CD4-positive, alpha-beta T cell (primary cell): Measurements from ENCODE around the gene LDAH. TPM values are rescaled to one million over a fixed set of nuclear protein-coding genes. Genes with fewer than 3 reads are reported as not detected.

Experiments
- ATAC-seq: fragments of 200-7000 bp; cut with Tn5 transposase; one replicate; pipeline ENCODE4 v1.10.0; 2022; ENCODE audit warnings: mild to moderate bottlenecking; ENCODE audit not compliant: poor library complexity
- CTCF ChIA-PET: fragments of 350-600 bp; sonication (Branson Sonifier 250); formaldehyde crosslinking; loops from one replicate; lab custom pipeline; 2021; ENCODE audit warnings: antibody characterized with exemption, inconsistent platforms; lab: Charles Lee
- POLR2A ChIA-PET: fragments of 350-600 bp; sonication (Branson Sonifier 250); formaldehyde crosslinking; loops from one replicate; lab custom pipeline; 2021; ENCODE audit warnings: antibody characterized with exemption, inconsistent platforms; lab: Charles Lee
- DNase-seq, 14 experiments: peaks; one replicate each; pipeline ENCODE4 v3.0.0-alpha.2; 2013 to 2020; ENCODE audit warnings: mixed read lengths in 2 of 14
- H3K27ac ChIP-seq, 2 donors: one replicate each; pipeline versions ENCODE4 v1.5.1 to v1.7.0; 2013; ENCODE audit warnings: low read length in 2 of 2, low read depth in 1 of 2, mild to moderate bottlenecking in 1 of 2
- H3K27me3 ChIP-seq, 2 experiments: 1 replicate in 1 of 2; 2 replicates in 1 of 2; pipeline versions ENCODE4 v1.6.1 to v1.7.0; 2013; ENCODE audit warnings: low read length in 2 of 2, control low read depth in 1 of 2, mild to moderate bottlenecking in 1 of 2, moderate library complexity in 1 of 2; ENCODE audit not compliant: insufficient read depth in 2 of 2, control insufficient read depth in 1 of 2
- H3K36me3 ChIP-seq: one replicate; pipeline ENCODE4 v1.6.1; 2013; ENCODE audit warnings: low read length, control low read depth; ENCODE audit not compliant: insufficient read depth
- H3K4me1 ChIP-seq: one replicate; pipeline ENCODE4 v1.6.1; 2013; ENCODE audit warnings: low read length, control low read depth; ENCODE audit not compliant: insufficient read depth
- H3K4me3 ChIP-seq: one replicate; pipeline ENCODE4 v1.5.1; 2013; ENCODE audit warnings: mild to moderate bottlenecking, low read length, moderate library complexity
- H3K9me3 ChIP-seq, 2 experiments: 1 replicate in 1 of 2; 2 replicates in 1 of 2; pipeline versions ENCODE4 v1.6.1 to v1.7.0; 2013; ENCODE audit warnings: low read length in 2 of 2, mild to moderate bottlenecking in 2 of 2, control low read depth in 1 of 2, moderate library complexity in 1 of 2; ENCODE audit not compliant: control insufficient read depth in 1 of 2, insufficient read depth in 1 of 2
- H3K27ac Mint-ChIP-seq: one replicate; pipeline ENCODE4 v1.8.0; 2020; ENCODE audit warnings: mixed read lengths
- H3K27me3 Mint-ChIP-seq: one replicate; pipeline ENCODE4 v1.8.0; 2021; ENCODE audit warnings: mixed read lengths
- H3K36me3 Mint-ChIP-seq: one replicate; pipeline ENCODE4 v1.8.0; 2021; ENCODE audit warnings: low read depth, mixed read lengths
- H3K4me1 Mint-ChIP-seq: one replicate; pipeline ENCODE4 v1.8.0; 2021; ENCODE audit warnings: low read depth, mixed read lengths
- H3K4me3 Mint-ChIP-seq: one replicate; pipeline ENCODE4 v1.8.0; 2020; ENCODE audit warnings: mild to moderate bottlenecking, mixed read lengths
- H3K9me3 Mint-ChIP-seq: one replicate; pipeline ENCODE4 v1.8.0; 2020; ENCODE audit warnings: mixed read lengths
- intact Hi-C, 2 experiments: fragments of 100-400 bp; cut with DNase I in 1 of 2; cut with micrococcal nuclease in 1 of 2; formaldehyde crosslinking; loops; one replicate each; pipeline versions ENCODE4 v1.15.1 to v1.9.0; 2023 to 2025; cut with DNase I, micrococcal nuclease
- total RNA-seq, 174 experiments: library from RNA in 2 of 174; stranded (reverse) in 2 of 174; gene quantifications; one replicate each; pipeline ENCODE4 v1.2.3 and lab custom pipeline; 2021 to 2026
- TF ChIP-seq, protein P1 (sequence below): fragments of 200-600 bp; IDR thresholded peaks from one replicate; pipeline ENCODE4 v1.8.0; 2022; ENCODE audit warnings: antibody characterized with exemption, mild to moderate bottlenecking

Gene LDAH
- total RNA-seq, 2 experiments from 2014 or later, result 6.5 to 7.2 TPM

DNA sequence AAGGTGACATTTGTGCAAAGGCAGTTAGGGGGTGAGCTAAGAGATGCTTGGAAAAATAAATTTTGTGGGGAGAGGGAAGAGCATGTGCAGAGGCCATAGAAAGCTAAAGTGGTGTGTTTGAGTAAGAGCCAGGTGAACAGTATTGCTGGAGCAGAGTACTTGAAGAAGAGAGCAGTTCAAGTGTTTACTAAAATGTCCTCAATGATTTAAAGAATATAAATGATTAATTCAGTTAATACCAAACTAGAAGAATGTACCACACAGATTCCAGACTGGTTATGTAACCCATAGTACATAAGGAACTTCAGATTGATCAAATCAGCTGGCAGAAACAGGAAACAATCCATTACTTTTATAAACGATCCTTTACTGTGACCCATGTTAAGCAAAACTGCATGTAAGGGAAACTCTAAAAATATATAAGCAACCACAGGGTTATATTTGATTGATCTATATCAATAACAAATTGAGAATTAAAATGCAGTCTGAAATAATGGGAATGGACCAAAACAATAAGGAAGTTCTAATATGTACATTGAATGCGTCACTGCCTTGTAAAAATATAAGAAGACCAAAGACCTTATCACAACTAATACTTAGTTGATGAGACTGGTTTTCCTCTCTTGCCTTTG lies 76.9 kb downstream of the LDAH start:
- ChIA-PET CTCF (no interaction called here), POLR2A (no interaction called here)
- Histone ChIP-seq H3K9me3 (no peaks in the 10 kb centered on the region), H3K4me3 (no peak overlapping the region), H3K27me3 (no peaks in the 10 kb centered on the region), H3K4me1 (no peaks in the 10 kb centered on the region), H3K27ac (no peak overlapping the region), H3K36me3 (no peaks in the 10 kb centered on the region)
- H3K27me3 Mint-ChIP-seq, result no peaks in the 10 kb centered on the region
- H3K4me3 Mint-ChIP-seq, result no peak overlapping the region
- DNase-seq, result no peak
- no peaks in the 10 kb centered on the region for H3K4me1 Mint-ChIP-seq
- intact Hi-C loops, result no loop called here
- H3K36me3 Mint-ChIP-seq, result peaks cover 51% of the 10 kb centered on the region
- no peaks in the 10 kb centered on the region for H3K9me3 Mint-ChIP-seq
- H3K27ac Mint-ChIP-seq, result no peak overlapping the region
- ATAC-seq, result no peak
- TF ChIP-seq, protein P1, sequence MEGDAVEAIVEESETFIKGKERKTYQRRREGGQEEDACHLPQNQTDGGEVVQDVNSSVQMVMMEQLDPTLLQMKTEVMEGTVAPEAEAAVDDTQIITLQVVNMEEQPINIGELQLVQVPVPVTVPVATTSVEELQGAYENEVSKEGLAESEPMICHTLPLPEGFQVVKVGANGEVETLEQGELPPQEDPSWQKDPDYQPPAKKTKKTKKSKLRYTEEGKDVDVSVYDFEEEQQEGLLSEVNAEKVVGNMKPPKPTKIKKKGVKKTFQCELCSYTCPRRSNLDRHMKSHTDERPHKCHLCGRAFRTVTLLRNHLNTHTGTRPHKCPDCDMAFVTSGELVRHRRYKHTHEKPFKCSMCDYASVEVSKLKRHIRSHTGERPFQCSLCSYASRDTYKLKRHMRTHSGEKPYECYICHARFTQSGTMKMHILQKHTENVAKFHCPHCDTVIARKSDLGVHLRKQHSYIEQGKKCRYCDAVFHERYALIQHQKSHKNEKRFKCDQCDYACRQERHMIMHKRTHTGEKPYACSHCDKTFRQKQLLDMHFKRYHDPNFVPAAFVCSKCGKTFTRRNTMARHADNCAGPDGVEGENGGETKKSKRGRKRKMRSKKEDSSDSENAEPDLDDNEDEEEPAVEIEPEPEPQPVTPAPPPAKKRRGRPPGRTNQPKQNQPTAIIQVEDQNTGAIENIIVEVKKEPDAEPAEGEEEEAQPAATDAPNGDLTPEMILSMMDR, result no peak

DNA sequence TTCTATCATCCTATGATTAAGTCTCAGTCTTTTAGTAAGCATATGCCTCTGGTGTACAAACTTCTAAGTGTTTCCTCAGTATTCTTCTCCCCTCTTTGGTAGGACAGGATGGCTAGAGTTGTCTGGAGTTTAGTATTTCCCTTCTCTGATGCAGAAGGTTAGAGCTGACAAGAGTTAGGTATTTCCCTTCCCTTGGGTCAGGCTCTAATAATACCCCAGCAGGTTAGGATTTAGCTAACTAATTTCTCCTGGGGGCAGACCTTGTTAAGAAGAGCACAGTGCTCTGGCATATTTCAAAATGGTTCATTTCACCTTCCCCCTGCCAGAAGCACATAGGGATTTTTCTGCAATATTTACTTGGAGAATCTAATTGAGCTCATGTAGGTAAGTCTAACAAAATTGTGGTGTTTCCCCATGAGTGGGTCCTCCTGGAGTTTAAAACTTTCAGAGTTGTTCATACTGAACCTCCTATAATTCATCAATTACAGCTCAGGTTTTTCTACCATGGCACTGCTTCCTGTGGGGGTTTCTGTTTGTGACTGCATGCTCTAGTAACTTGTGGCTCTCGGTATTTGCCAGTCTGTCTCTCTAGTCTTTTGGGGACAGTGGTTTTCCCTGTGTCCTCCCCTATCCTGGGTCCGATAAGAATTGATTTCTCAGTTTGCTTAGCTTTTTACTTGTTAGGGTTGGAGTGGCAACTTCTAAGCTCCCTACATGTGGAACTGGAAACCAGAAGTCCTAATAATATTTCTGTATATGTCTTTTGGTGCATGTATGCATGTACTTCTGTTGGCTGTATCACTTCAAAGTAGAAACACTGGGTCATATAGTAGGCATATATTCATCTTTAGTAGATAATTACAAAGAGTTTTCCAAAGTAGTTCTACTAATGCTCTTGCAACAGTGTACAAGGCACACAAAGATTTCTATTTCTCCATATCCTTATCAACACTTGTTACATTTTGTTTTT lies 78.2 kb downstream of the LDAH start:
- TF ChIP-seq, protein P1, result no peak
- ChIA-PET CTCF (interaction anchor here (1.1 kb wide), 1 partner anchor 219 kb away, joined by 3 read pairs; no protein-coding TSS in a partner anchor), POLR2A (interaction anchor here (1.2 kb wide), 1 partner anchor 20 kb away, joined by 3 read pairs; no protein-coding TSS in a partner anchor)
- no peaks in the 10 kb centered on the region for H3K27me3 ChIP-seq
- no peaks in the 10 kb centered on the region for H3K9me3 ChIP-seq
- no peaks in the 10 kb centered on the region for H3K27me3 Mint-ChIP-seq
- no peak overlapping the region for H3K4me3 Mint-ChIP-seq
- H3K27ac Mint-ChIP-seq, result no peak overlapping the region
- ATAC-seq (no peak), DNase-seq (no peak)
- intact Hi-C loops, result no loop called here
- H3K36me3 Mint-ChIP-seq, result peaks cover 63% of the 10 kb centered on the region
- H3K27ac ChIP-seq, result no peak overlapping the region
- no peak overlapping the region for H3K4me3 ChIP-seq
- H3K4me1 ChIP-seq, result no peaks in the 10 kb centered on the region
- H3K4me1 Mint-ChIP-seq, result no peaks in the 10 kb centered on the region
- H3K9me3 Mint-ChIP-seq, result no peaks in the 10 kb centered on the region
- peaks cover 4% of the 10 kb centered on the region for H3K36me3 ChIP-seq

DNA sequence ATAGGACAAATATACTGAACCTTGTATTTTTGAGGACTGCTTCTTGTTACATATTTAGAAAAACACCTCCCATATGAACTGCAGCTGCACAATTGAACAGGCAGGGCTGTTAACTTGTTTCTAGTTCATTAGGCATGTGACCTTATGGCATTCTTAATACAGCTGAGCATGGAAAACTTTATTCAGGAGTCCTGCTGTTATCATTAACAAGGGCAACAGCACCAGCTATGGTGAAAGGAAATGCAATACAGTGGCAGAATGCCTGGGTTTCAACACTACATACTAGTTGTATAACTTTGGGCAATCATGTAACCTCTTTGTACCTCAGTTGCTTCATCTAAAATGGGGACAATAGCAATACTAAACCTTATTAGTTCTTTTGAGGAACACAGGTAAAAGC lies 84.1 kb downstream of the LDAH start:
- Histone ChIP-seq H3K4me1 (no peaks in the 10 kb centered on the region), H3K4me3 (no peak overlapping the region), H3K27ac (no peak overlapping the region), H3K36me3 (peaks cover 11% of the 10 kb centered on the region), H3K9me3 (no peaks in the 10 kb centered on the region), H3K27me3 (no peaks in the 10 kb centered on the region)
- no peak overlapping the region for H3K4me3 Mint-ChIP-seq
- TF ChIP-seq, protein P1, result no peak
- no peaks in the 10 kb centered on the region for H3K9me3 Mint-ChIP-seq
- ATAC-seq, result no peak
- DNase-seq, result no peak
- POLR2A ChIA-PET, result no interaction called here
- H3K27me3 Mint-ChIP-seq, result no peaks in the 10 kb centered on the region
- H3K27ac Mint-ChIP-seq, result no peak overlapping the region
- intact Hi-C loops, result no loop called here
- CTCF ChIA-PET, result no interaction called here
- H3K4me1 Mint-ChIP-seq, result no peaks in the 10 kb centered on the region
- H3K36me3 Mint-ChIP-seq, result peaks cover 85% of the 10 kb centered on the region
